Measurements from ENCODE around the gene SLC25A23. TPM values are rescaled to one million over a fixed set of nuclear protein-coding genes. Genes with fewer than 3 reads are reported as not detected.

SLC25A23 gene
- total and polyA plus RNA-seq, 10 of the 15 experiments (the other 5 are each of a cell fraction or from before 2014, with no cell fraction given), result 10.2 to 85.8 (median 50.0) TPM

DNA sequence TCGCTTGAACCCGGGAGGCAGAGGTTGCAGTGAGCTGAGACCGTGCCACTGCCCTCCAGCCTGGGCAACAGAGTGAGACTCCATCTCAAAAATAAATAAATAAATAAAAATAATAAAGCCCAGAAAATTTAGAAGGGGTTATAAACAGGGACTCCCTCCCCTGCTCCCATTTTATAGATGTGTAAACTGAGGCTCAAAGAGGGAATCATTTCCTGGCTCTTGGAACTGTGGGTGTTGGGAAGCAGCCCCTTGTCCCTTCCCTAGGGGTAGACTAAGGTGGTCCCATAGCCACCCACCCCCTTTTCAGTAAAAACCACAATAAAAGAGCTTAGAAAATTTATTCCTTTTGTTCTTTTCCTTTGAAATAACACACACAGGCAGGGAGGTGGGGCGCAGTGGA lies 19.8 kb downstream of the SLC25A23 start:
- Histone ChIP-seq H3K79me2 (ENCODE audit: control insufficient read depth, insufficient read depth, low read length) (no peaks in the 10 kb centered on the region), H3K4me3 (no peak overlapping the region), H2AFZ (ENCODE audit: control insufficient read depth, low read depth, low read length) (no peak overlapping the region), H3K9me3 (replicated peaks; ENCODE audit: control insufficient read depth, insufficient read depth, low read length) (no peaks in the 10 kb centered on the region), H3K27me3 (replicated peaks in 1 of 2; ENCODE audit: control insufficient read depth in 2 of 2, insufficient read depth in 2 of 2, low read length in 1 of 2) (no peaks in the 10 kb centered on the region), H3K27ac (ENCODE audit: control insufficient read depth, insufficient read depth) (no peak overlapping the region), H3K36me3 (ENCODE audit: control insufficient read depth in 2 of 2, insufficient read depth in 2 of 2, low read length in 1 of 2) (no peaks in the 10 kb centered on the region), H3K4me1 (ENCODE audit: control insufficient read depth, insufficient read depth, low read length) (no peaks in the 10 kb centered on the region), H3K4me2 (ENCODE audit: control insufficient read depth, insufficient read depth) (no peak overlapping the region), H3K9ac (ENCODE audit: control insufficient read depth, insufficient read depth, low read length) (no peak overlapping the region), H4K20me1 (ENCODE audit: control insufficient read depth, insufficient read depth) (no peaks in the 10 kb centered on the region)
- SMC1A ChIA-PET (ENCODE audit: uncharacterized antibody, unreplicated experiment), result no interaction called here
- in situ Hi-C loops (cut with MboI), result no loop called here
- CTCF ChIA-PET, result no interaction called here
- POLR2A ChIA-PET, result no interaction called here
- ATAC-seq, result no peak
- no TSS peak for BruUV-seq (replicated peaks)
- DNase-seq (ENCODE audit: low read depth, low spot score), result no peak
- no peak for TF ChIP-seq NR2C2 (IDR thresholded peaks at IDR 0.05; ENCODE audit: borderline replicate concordance, control insufficient read depth, insufficient read length, low read depth)
- no peak for TF ChIP-seq SIN3A (IDR thresholded peaks at IDR 0.05; ENCODE audit: low read depth, low read length)
- TF ChIP-seq YY1 (IDR thresholded peaks at IDR 0.05; ENCODE audit: low read depth, low read length), result no peak
- no peak for TF ChIP-seq MYB (IDR thresholded peaks at IDR 0.05; ENCODE audit: borderline replicate concordance, low read depth, low read length)
- no peak for TF ChIP-seq SREBF2 (IDR thresholded peaks at IDR 0.05; ENCODE audit: low read length)
- no peak for TF ChIP-seq ESRRA (IDR thresholded peaks at IDR 0.05; ENCODE audit: low read length)
- no peak for TF ChIP-seq ATF7 (IDR thresholded peaks at IDR 0.05; ENCODE audit: low read depth)
- TF ChIP-seq IKZF1 (conservative IDR thresholded peaks at IDR 0.05), result no peak
- TF ChIP-seq JUNB (IDR thresholded peaks at IDR 0.05), result no peak
- TF ChIP-seq CBFB (IDR thresholded peaks at IDR 0.05; ENCODE audit: low read depth), result no peak
- no peak for TF ChIP-seq IRF5 (IDR thresholded peaks at IDR 0.05; ENCODE audit: borderline replicate concordance)
- no peak for TF ChIP-seq NKRF (conservative IDR thresholded peaks at IDR 0.05)
- no peak for TF ChIP-seq HDGF (IDR thresholded peaks at IDR 0.05)
- TF ChIP-seq POU2F2 (IDR thresholded peaks at IDR 0.05; ENCODE audit: borderline replicate concordance, low read depth, low read length), result no peak
- TF ChIP-seq NRF1 (conservative IDR thresholded peaks at IDR 0.05; ENCODE audit: low read depth, low read length), result no peak
- TF ChIP-seq YBX1 (IDR thresholded peaks at IDR 0.05), result no peak
- TF ChIP-seq, protein P1, sequence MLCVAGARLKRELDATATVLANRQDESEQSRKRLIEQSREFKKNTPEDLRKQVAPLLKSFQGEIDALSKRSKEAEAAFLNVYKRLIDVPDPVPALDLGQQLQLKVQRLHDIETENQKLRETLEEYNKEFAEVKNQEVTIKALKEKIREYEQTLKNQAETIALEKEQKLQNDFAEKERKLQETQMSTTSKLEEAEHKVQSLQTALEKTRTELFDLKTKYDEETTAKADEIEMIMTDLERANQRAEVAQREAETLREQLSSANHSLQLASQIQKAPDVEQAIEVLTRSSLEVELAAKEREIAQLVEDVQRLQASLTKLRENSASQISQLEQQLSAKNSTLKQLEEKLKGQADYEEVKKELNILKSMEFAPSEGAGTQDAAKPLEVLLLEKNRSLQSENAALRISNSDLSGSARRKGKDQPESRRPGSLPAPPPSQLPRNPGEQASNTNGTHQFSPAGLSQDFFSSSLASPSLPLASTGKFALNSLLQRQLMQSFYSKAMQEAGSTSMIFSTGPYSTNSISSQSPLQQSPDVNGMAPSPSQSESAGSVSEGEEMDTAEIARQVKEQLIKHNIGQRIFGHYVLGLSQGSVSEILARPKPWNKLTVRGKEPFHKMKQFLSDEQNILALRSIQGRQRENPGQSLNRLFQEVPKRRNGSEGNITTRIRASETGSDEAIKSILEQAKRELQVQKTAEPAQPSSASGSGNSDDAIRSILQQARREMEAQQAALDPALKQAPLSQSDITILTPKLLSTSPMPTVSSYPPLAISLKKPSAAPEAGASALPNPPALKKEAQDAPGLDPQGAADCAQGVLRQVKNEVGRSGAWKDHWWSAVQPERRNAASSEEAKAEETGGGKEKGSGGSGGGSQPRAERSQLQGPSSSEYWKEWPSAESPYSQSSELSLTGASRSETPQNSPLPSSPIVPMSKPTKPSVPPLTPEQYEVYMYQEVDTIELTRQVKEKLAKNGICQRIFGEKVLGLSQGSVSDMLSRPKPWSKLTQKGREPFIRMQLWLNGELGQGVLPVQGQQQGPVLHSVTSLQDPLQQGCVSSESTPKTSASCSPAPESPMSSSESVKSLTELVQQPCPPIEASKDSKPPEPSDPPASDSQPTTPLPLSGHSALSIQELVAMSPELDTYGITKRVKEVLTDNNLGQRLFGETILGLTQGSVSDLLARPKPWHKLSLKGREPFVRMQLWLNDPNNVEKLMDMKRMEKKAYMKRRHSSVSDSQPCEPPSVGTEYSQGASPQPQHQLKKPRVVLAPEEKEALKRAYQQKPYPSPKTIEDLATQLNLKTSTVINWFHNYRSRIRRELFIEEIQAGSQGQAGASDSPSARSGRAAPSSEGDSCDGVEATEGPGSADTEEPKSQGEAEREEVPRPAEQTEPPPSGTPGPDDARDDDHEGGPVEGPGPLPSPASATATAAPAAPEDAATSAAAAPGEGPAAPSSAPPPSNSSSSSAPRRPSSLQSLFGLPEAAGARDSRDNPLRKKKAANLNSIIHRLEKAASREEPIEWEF (IDR thresholded peaks at IDR 0.05; ENCODE audit: insufficient replicate concordance, low read depth, low read length), result no peak
- RAD21 ChIA-PET (ENCODE audit: unreplicated experiment), result no interaction called here
- intact Hi-C loops (cut with micrococcal nuclease; ENCODE audit: unreplicated experiment), result no loop called here
- 83% methylated on average over 3 of the region's 4 CpGs for WGBS (ENCODE audit: insufficient coverage, insufficient replicate concordance, low lambda C conversion rate, missing lambda C conversion rate)
- FAIRE-seq, result no peak
